AG04450 (cell line): ENCODE measurements around the gene PLA2G4E. TPM values are rescaled to one million over a fixed set of nuclear protein-coding genes. Genes with fewer than 3 reads are reported as not detected.

Experiments
- CTCF ChIA-PET: fragments of 300-600, 350-600 bp; formaldehyde crosslinking; extraction: SDS; loops from one replicate; lab custom pipeline; 2022; ENCODE audit warnings: antibody characterized with exemption, inconsistent platforms; lab: Charles Lee
- POLR2A ChIA-PET: fragments of 350-600 bp; formaldehyde crosslinking; extraction: SDS; loops from one replicate; lab custom pipeline; 2021; ENCODE audit warnings: antibody characterized with exemption, inconsistent platforms; lab: Yijun Ruan, JAX
- DNase-seq: peaks from one replicate; pipeline ENCODE4 v3.0.0-alpha.2; 2011; ENCODE audit warnings: low read depth, low spot score
- H3K27ac ChIP-seq: one replicate; pipeline ENCODE4 v1.5.1; 2012; ENCODE audit warnings: low read depth, low read length, control low read depth
- H3K27me3 ChIP-seq: one replicate; pipeline ENCODE4 v1.6.0; 2012; ENCODE audit warnings: low read length; ENCODE audit not compliant: control insufficient read depth, insufficient read depth
- H3K4me3 ChIP-seq: 2 replicates; pipeline ENCODE4 v1.5.1; 2011; ENCODE audit warnings: mild to moderate bottlenecking, low read depth, low read length, control low read depth
- H3K9me3 ChIP-seq: 2 replicates; pipeline ENCODE4 v1.5.1; 2012; ENCODE audit warnings: low read length; ENCODE audit not compliant: control insufficient read depth, insufficient read depth
- polyA plus RNA-seq: library from polyadenylated mRNA; depleted of rRNA; stranded (reverse); fragments of >200 nt; gene quantifications from 2 replicates; pipeline ENCODE4 v1.2.3, GENCODE V29; 2011
- TF ChIP-seq, protein P1 (sequence below): IDR thresholded peaks from 2 replicates; pipeline ENCODE4 v1.5.1; 2011; ENCODE audit warnings: low read depth, low read length, control low read depth, inconsistent platforms

Gene PLA2G4E
- polyA plus RNA-seq, 1 experiment, result not detected

DNA sequence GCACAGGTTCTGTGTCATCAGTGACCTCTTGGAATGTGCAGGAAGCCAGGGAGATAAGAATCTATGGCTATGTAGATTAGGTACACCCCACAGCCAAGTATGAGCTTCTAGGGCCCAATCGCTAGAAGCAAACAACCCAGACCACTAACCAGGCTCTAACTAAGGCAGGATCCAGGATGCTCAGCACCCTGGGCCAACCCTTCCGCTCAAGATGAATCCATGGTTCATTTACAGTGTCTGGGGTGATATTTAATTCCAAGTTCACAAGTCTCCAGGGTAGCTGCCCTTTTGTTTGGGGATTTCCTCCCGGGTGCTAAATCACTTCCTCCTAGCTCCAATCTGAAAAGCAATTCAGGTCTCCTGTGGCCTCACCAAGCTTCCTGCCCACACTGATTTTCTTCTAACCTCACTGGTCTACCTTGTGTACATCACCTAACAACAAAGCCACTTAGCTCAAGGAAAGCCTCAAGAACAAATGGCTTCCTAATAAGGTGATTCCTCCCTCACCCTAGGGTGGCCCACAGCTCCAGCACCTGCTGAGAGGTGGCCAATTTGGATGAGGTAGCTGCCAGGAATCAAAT is 50.9 kb downstream of the PLA2G4E start:
- Histone ChIP-seq H3K27me3 (no peaks in the 10 kb centered on the region), H3K4me3 (no peak overlapping the region), H3K27ac (no peak overlapping the region), H3K9me3 (no peaks in the 10 kb centered on the region)
- TF ChIP-seq, protein P1, sequence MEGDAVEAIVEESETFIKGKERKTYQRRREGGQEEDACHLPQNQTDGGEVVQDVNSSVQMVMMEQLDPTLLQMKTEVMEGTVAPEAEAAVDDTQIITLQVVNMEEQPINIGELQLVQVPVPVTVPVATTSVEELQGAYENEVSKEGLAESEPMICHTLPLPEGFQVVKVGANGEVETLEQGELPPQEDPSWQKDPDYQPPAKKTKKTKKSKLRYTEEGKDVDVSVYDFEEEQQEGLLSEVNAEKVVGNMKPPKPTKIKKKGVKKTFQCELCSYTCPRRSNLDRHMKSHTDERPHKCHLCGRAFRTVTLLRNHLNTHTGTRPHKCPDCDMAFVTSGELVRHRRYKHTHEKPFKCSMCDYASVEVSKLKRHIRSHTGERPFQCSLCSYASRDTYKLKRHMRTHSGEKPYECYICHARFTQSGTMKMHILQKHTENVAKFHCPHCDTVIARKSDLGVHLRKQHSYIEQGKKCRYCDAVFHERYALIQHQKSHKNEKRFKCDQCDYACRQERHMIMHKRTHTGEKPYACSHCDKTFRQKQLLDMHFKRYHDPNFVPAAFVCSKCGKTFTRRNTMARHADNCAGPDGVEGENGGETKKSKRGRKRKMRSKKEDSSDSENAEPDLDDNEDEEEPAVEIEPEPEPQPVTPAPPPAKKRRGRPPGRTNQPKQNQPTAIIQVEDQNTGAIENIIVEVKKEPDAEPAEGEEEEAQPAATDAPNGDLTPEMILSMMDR, result no peak
- ChIA-PET POLR2A (no interaction called here), CTCF (interaction anchor here (1.8 kb wide), 1 partner anchor 65 kb away, joined by 7 read pairs; no protein-coding TSS in a partner anchor)
- DNase-seq, result no peak

DNA sequence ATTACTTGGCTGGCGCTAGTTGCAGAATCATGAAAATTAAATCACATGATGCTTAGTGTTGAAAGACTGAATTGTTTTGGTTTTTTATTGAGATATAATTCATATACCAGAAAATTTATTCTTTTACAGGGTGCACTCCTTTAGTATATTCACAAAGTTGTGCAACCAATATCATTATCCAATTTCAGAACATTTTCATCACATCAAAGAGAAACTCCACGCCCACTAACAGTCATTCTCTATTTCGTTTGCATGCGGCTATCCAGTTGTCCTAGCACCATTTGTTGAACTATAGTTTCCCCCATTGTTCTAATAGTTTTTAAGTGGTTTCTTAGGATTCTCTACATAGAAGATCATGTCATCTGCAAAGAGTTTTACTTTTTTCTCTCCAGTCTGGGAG is 52.1 kb downstream of the PLA2G4E start:
- ChIA-PET POLR2A (interaction anchor here (0.6 kb wide), 1 partner anchor 41 kb away, joined by 5 read pairs; no protein-coding TSS in a partner anchor), CTCF (interaction anchor here (0.6 to 0.7 kb wide), 2 partner anchors 18 to 1471 kb away, joined by 3 read pairs; no protein-coding TSS in a partner anchor)
- Histone ChIP-seq H3K27me3 (no peaks in the 10 kb centered on the region), H3K4me3 (no peak overlapping the region), H3K9me3 (no peaks in the 10 kb centered on the region), H3K27ac (no peak overlapping the region)
- TF ChIP-seq, protein P1, result no peak
- no peak for DNase-seq

DNA sequence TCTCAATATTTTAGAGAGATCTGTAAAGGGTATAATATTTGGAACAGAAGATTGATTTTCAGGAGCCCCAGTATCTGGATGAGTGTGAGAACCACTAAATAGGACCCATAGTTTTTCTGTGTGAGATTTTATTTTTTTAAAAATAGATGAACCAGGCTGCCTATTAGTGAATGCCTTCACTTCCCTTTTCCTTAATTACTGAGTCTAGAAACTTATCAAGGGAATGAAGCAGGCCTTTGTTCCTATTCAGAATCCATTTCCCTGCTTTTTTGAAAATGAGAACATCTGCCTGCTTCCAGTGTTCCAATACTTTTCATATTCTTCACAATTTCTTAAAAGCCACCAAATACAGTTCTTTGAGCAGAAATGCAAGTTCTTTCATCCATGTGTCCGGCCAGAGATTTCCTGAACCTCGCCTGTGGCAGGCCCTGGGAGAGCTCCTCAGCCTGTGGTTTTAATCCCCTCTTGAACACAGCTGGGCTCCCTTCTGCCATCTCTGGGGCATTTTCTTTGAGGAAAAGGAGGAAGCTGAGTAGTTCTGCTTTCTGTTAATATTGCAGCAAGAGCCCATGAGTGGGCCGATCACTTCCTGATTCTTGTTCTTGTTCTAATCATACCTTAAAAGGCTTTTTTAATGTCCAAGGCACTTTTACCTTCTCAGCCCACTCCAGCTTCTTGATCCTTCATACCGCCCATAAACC is 53.2 kb downstream of the PLA2G4E start:
- no peak for DNase-seq
- CTCF ChIA-PET, result interaction anchor here (1.0 kb wide), 1 partner anchor 18 kb away, joined by 3 read pairs; no protein-coding TSS in a partner anchor
- TF ChIP-seq, protein P1, result no peak
- POLR2A ChIA-PET, result no interaction called here
- peak overlapping the region; percentile 68 for H3K27ac ChIP-seq
- H3K9me3 ChIP-seq, result no peaks in the 10 kb centered on the region
- H3K27me3 ChIP-seq, result no peaks in the 10 kb centered on the region
- H3K4me3 ChIP-seq, result no peak overlapping the region

DNA sequence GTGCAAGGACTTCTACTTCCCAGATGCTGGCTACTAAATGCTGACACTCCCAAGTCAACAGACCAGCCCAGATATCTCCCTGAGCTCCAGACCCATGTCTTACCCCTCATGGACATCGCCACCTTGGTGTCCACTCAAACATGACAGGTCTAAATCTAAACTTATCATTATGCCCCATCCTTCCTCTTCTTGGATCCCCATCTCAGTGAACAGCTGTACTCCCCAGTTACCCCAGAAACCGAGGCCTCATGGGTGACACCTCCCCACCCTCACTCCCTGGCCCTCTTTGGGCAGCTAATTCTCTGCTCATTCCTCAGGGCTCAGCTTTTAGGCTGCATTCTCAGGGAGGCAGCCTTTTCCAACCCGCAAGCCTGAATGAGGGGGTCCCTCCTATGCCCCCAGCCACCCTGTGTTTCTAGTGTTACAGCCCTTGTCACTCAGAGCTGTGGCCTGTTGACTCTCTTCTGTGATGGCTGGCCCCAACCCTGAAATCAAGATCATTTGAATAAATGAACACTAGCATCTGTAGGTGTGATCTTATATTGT is 53.8 kb downstream of the PLA2G4E start:
- CTCF ChIA-PET, result interaction anchor here (1.0 to 1.3 kb wide), 2 partner anchors 18 to 62 kb away, joined by 3 read pairs; no protein-coding TSS in a partner anchor
- TF ChIP-seq, protein P1, result no peak
- Histone ChIP-seq H3K27me3 (no peaks in the 10 kb centered on the region), H3K27ac (peak overlapping the region; percentile 39), H3K4me3 (no peak overlapping the region), H3K9me3 (no peaks in the 10 kb centered on the region)
- POLR2A ChIA-PET, result interaction anchor here (1.0 kb wide), 1 partner anchor 18 kb away, joined by 3 read pairs; no protein-coding TSS in a partner anchor
- DNase-seq, result no peak
